HG02884 (cell line): ENCODE measurements around the gene NOTUM.
"Not testable (repeated sequence)": the region's sequence is repeated elsewhere in the genome, so short reads cannot be mapped to it uniquely, and the experiment has no call there.

Source experiments
- ATAC-seq: cut with Tn5 transposase; IDR thresholded peaks from one replicate; pipeline ENCODE4 v1.9.1; 2021; ENCODE audit warnings: mild to moderate bottlenecking, moderate library complexity; ENCODE audit not compliant: unreplicated experiment

Gene NOTUM

DNA sequence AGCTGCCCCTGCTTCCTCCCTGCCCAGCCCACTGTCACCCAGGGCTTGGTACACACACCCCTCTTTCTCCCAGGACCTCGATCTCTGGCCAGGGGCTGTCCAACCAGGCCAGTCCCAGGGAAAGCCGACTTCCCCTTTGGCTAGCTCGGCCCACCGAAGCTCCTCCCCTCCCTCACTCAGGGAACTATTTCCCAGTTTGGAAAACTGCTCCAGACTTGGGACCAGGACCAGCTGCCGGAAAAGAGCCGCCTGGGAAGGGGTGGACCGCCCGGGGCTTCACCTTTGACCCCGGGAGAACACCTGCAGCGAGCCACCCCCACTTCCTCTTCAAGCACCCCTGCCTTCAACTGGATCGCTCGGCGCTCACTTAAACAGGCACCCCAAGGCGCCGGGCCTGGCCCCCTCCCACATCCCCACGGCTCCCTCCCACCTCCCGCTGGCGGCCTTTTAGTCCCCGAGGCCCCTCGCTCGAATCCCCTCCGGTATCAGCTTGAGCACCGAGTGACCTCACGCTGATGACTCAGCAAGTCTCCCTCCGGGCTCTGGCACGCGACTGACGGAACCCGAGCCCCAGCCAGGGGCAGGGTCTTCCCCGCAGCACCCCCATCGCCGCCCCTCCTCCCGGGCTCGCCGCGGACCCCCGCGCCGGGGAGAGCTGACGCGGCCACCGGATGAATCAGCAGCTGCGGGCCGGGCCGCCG lies 34.4 kb downstream of the NOTUM start:
- peak; percentile 13 for ATAC-seq

DNA sequence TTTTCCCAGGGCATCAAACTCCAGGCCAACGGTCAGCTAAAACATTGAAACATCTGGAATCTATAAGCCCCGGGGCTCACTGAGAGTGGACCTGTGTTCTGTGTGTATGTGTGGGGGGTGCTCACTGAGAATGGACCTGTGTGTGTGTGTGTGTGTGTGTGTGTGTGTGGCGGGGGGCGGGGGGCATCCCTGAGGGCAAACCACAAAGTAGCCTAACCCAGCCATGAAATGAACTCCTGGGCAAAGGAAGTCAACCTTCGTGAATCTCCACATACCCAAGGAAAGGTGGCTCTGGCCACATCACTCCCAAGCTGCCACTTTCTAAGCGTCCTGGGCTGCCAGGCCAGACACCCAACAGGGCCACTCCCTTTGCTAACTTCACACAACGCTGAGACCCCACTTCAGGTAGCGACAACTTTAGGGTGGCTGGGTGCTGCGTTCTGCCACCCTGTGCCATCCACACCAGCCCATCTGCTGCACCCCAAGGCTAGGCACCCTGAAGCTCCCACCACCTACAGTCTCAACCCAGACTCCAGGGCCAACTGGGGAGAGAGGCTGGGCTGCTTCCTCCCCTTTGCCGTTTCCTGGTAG lies 35.0 kb downstream of the NOTUM start:
- no peak for ATAC-seq

DNA sequence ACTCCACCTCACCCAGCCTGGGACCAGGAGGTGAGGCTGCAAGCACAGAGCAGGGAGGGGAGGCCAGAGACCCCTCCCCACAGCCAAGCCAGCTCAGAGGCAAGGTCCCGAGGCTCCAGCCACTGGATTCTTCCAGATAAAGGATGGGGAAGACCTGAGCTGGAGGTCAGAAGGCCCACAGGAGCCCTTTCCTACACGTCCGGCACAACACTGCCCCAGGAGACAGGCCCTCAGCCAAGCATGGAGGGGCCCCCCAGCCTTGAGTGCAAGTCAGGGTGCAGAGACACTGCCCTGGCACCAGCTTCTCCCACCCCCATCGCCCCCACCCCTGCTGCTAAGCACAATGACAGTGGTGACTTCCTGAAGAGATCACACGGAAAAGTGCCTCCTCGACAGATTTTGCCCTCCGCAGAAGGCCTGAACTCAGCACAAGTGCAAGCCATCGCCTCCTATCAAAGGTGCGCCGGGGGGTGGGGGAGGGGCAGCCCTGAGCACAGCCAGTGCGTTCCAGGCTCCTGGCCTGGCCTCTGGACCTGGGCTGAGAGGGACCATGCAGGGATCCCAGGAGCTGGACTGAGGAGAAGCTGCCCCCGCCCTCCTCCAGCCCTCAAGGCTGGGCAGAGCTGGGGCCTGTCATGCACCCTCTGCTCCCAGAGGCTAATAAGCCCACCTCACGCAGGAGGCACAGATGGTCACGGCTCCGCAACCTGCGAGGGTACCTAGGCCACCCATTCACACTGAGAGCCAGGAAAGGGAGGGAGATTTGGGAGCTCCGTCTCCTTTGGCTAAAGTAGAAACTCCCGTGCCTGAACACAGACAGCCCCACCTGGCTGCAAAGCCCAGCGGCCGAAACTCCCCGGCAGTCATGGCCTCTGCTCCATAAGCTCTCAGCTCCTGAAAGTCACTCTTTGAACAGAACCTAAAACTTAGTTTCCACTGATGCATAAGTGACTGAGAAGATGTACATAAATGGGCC lies 36.1 kb downstream of the NOTUM start:
- no peak for ATAC-seq

DNA sequence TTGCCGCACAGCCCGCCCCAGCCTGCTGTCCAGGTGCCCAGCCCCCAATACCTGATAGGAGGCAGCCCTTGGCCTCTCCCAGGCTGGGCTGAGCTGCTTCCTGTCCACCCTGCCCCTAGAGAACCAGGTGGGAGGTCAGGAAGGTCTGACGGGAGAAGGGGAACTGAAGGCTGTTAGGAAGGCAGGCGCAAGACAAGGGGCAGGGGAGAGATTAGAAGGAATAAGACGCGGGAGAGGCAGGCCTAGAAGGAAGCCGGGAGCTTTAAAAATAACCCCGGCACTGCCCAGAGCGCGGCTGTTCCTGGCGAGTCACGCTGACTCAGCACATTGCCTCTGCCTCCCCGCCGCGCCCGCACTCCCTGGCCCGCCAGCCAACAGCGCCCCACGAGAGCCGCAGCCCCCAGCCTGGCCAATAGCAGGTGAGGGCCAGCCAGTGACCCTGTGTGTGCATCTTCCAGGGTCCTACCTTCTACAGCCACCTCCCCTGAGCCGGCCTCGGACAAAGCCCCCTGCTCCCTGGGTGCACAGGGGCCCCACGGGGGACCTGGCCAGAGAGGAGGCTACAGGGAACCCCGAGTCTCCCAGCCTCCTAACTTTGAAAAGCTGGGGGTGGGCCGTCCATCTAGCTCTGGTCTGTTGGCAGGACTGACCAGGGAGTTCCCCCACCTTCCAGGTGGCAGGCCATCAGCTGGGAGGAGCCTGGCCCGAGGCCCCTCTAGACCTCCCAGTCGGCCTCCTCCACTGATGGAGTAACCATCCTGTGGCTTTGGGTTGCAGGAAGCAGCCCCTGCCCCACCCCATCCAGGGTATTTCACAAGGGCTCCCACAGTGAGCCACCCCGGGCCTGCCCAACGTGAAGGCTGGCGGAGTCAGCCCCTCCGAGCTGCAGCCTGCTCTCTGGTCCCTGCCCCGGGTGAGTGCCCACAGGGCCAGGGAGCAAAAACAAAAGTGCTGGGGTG lies 37.4 kb downstream of the NOTUM start:
- no peak for ATAC-seq

DNA sequence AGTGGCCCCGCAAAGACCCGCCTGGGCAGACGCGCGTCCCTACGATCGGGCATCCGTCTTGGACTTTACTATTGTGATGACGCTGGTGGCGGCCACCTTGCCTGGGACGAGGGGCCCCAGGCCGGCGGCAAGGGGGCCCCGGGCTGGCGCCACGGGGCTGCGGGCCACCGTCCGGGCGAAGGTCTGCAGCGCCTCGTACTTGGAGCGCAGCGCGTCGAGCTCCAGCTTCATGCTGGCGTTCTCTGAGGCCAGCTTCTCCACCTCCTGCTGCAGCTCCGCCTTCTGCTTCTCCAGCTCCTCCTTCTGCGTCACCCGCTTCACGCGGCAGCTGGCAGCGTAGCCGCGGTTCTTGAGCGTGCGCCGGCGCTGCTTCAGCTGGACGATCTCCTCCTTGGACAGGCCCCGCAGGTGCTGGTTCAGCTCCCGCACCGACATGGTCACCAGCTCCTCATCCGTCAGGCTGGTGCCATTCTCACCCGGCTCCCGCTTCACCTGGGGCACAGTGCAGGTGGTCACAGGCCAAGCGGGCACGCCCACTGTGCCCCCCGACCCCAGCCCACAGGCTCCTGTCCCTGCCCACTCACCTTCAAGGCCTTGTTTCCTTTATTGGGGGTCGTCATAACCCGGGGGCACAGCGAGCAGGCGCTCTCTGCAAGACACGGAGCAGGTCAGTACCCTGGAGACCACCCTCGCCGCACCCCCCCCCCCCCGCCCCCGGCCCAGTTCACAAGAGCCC lies 38.3 kb downstream of the NOTUM start:
- no peak for ATAC-seq

DNA sequence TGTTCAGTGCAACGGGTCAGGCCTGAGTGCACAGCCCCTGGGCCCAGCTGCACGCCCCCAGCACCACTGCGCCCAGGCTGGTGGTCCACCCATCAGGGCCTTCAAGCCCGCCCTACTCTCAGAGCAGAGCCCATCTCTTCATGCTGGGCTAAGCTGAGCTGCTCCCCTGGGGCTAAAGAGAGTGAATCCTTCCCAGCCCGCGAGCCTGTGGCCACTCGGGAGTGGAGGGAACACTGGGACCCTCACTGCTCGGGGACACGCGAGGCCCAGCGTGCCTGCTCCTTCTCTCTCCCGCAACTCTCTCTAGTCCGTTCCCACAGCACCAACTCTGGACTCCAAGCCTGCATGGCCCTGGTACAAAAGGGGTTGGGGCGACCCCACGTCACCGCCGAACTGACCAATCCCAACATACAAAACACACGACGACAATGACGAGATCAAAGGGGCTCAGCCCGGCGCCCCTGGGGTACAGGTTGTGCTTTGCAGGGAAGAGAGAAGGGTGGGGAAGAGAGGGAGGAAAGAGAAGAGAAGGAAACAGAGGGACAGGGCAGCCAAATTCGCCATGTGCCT lies 38.9 kb downstream of the NOTUM start:
- no peak for ATAC-seq

DNA sequence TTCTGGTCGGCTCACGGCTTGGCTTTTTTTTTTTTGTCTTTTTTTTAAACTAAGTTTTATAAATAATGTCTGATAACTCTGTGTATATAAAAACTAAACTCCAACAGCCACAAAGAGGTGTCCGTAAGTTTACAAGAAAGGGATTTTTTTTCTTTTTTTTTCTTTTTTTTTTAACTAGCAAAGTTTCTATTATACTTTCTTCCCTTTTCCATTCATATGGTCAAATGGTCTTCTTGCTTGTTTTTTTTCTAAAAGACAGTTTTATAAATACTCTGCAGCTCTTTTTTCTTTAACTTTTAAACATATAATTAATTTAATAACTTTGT lies 39.5 kb downstream of the NOTUM start:
- ATAC-seq: no peak

DNA sequence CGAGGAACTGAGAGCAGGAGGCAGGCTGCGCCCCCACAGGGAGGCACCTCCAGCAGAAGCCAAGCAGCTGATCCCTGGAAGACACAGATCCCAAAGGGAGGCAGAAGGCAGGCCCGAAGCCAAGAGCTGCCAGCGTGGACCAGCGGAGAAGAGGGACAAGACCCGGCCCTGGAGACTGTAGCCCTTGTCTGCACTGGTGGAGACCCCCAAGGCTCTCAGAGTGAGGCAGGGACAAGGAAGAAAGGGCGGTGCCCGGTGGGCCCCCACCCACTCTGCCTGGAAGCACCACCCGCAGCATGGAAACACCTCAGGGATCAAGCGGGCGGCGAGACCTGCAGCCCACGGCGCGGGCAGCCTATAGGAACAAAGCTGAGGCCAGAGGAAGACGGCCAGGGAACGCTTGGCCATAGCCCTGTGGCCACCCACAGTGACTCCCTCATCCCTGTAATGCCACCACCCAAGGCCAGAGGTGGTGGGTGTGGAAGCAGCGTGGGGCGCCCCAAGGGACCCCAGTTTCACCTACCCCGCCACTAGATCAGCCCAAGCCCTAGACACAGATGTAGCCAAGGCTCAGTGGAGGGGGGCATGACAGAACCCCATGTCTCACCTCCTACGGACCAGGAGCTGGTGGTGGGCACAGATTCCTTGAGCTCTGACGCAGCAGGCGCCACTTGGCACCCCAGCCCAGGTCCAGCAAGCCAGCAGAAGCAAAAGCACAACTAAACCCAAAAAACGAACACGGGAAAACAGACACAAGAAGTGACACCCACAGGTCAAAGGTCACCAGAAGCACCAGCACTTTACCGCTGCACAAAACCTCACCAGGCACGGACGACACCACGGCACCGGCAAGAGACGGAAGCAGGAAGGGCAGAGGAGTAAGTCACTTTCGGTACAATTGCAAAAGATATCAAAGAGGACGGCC lies 40.1 kb downstream of the NOTUM start:
- no peak for ATAC-seq

DNA sequence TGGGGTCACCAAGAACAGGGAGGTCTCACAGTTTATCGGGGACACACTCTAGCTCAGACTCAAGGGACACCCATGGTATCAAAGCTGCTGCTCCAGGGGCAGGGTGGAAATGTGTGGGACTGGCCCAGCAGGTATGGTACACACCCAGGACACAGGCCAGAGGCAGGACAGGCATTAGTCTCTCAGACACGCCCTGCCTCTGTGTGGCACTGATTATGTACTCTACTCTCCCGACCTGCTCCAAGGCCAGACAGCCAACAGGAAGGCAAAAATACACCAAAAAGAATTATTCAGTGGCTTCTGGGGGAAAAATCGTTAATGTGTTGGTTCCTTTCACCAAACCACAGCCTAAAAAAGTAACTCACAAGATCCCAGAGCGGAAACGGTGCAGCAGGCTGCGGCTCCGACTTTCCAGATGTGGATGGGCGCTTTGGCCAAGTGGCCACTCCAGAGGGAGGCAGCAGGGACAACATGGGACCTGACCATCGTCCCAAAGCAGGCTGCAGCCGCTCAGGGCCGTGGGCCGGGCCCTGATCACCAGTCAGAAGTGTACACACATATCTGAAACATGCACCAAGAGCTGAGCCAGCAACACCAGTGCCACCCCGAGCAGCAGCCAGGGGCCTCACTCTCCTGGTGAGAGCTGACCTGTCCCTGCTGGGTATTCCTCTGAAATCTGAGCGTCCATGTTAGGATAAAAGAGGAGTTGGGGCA lies 42.0 kb downstream of the NOTUM start:
- no peak for ATAC-seq

DNA sequence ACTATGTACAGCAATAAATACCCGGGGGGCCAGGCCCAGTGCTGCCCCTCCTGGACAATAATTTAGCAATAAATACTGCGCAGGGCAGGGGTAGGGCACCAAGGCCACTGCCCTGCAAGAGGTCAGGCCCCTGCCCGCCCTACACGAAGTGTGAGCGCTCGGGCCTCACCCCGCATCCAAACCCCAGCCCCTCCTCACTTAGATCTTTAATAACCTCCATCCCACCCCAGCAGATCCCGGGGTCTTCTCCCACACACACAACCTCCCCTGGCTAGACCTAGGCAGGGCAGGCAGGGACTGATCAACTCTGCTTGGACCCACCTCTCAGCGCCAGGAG lies 42.7 kb downstream of the NOTUM start:
- not testable (repeated sequence) for ATAC-seq

DNA sequence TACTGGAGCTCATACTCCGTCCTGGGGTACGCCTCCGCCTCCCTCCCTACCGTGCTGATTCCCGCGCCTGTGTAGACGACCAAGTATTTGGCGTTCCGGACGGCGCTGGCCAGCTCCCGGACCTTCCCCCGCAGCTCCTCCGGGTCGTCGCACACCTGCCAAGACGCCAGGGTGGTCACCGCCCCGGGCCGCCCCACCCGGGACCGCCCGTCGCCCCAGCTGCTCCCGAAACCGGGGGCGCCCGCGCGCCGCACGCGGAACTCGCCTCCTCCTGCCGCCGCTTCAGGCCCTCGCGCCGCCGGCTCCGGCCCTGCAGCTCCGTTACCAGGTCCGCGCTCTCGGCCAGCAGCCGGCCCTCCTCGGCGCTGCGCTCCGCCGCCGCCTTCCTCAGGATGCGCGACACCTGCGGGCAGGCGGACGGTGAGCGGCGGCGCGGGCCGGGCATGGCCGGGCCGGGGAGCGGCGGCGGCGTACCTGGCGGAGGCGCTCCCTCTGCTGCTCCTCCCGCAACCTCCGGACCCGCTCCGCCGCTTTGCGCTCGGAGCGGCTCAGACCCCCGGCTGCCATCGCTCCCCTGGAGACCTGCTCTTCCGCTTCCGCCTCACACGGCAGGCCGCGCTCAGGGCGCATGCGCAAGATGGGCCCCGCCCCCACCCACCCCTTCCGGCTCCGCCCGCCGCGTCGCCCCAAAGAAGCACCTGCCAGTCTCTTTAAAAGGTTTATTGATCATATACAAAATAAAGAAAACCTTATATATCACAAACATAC lies 43.2 kb downstream of the NOTUM start, which contains the start of gene SIRT7:
Gene SIRT7 (minus strand): TSS at position 612 of the 768 bp plus-strand sequence. CDS start 45 bp downstream, at position 567.
- no peak for ATAC-seq

DNA sequence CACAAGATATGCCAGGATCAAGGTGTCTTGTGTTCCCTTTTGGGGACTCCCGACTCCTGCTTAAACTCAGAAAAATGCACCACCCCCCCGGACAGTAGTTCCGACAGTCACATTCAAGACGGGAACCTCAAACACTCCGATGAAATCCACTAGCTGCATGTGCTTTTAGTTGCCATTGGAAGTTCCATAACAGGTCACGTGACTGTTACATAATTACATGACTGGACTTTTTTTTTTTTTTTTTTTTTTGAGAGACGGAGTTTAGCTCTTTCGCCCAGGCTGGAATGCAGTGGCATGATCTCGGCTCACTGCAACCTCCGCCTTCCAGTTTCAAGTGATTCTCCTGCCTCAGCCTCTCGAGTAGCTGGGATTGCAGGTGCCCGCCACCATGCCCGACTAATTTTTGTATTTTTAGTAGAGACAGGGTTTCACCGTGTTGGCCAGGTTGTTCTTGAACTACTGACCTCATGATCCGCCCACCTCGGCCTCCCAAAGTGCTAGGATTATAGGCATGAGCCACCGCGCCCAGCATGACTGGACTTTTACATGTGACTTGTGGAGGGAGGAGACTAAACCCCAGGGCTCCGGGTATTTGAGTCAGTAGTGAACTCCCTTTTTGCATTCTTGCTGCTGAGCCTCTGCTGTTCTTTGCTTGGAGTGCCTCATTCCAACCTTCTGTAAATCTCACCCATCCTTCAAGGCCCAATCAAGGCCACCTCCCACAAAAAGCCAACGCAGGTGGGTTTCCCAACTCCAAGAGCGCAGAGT lies 44.6 kb downstream of the NOTUM start:
- no peak for ATAC-seq

DNA sequence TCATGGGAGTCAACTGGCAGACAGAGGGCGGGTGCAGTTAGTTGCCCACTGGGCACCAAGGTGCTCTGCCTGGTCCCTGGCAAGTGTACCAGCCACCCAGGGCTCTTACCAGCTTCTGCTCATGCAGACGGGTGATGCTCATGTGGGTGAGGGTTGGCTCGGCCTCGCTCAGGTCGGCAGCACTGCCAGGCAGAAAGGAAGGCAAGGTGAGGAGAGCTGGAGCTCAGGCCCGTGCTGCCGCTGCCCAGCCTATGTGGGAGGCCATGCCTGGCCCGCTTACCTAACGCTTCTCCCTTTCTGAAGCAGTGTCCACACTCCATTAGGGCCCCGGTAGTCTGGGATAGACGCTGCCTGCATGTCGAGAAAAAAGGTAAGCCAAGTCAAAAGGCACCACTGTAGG lies 45.7 kb downstream of the NOTUM start:
- no peak for ATAC-seq

DNA sequence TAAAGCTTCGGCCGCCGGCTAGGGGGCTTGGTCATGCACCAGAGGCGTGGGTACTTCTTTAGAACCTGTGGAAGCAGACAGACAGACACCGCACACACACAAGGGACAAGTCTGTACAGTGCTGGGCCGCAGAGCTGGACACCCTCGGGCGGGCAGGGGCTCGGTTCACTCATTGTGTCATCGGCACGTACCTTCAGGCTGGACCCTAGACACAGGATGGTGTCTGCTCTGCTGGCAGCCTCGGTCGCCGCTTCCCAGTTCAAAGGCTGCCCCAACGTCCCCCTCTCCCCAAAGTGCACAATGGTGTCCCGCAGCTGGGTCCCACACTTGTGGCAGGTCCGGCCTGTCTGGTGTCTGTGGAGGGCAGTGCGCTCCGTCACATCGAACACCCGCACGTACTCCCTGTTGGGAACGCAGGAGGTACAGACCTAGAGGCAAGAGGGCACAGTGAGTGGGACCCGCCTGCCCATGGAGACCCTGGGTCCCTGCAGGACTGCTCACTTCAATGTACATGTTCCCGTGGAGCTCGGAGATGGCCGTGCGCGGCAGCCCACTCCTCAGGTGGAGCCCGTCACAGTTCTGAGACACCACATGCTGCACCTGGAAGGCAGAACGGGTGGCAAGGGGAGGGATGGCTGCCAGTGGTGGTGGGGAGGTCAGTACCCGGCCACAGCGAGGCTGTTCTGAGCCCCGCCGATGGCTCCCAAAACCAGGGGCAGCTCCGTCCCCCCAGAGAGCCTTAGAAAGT lies 46.7 kb downstream of the NOTUM start:
- no peak for ATAC-seq

DNA sequence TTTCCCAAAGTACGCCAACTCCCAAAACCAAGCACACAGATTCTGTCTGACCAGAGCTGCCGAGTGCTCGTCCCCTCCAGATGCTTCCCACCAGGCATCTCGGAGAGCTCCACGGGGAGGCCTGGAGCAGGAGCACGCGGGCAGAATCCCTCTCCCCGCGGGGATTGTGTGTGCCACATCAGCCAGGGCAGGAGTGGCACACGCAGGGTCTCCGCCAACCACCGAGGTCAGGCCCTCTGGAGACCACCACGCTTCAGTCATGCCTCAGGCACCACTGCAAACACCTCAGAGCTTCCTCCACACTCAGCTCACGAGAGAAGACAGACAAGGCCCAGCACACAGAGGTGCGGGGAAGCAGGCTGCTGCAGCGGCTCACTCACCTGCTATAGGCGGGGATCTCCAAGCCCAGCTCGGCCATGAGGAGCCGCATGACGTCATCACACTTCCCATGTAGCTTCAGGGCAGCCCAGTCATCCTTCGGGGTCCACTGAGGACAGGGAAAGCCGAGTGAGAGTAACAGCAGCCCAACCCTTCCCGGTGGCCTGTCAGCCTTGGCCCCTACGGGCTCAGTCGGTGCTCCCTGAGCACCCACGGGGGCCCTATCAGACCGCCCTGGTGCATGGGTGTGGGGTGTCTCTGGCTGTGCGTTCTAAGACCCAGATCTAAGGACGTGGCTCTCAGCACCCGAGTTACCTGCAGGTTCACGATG lies 47.4 kb downstream of the NOTUM start:
- no peak for ATAC-seq
